Omental fat pad (tissue), 4 donors: Measurements from ENCODE around the gene EPAS1. TPM values are rescaled to one million over a fixed set of nuclear protein-coding genes. Genes with fewer than 3 reads are reported as not detected.

Experiments used
- ATAC-seq: fragments of 150-250 bp; one replicate; pipeline ENCODE4 v1.9.1; 2016; ENCODE audit warnings: mild to moderate bottlenecking, moderate library complexity; ENCODE audit not compliant: low FRiP score
- DNase-seq: peaks from one replicate; pipeline ENCODE4 v3.0.0-alpha.2; 2019; ENCODE audit warnings: low spot score
- small RNA-seq: library from RNA; depleted of rRNA; stranded (forward); fragments of <200 nt; gene quantifications from one replicate; pipeline ENCODE3, GENCODE V24; 2016
- total RNA-seq, 4 donors: library from RNA; depleted of rRNA; stranded (reverse); fragments of >200 nt; gene quantifications; one replicate each; pipeline ENCODE4 v1.1.0, GENCODE V29; 2016
- TF ChIP-seq, protein P1 (sequence below), 3 donors: fragments of 450-650 bp; IDR thresholded peaks; one replicate each; pipeline ENCODE4 v1.5.1; 2016 to 2017; ENCODE audit warnings: antibody characterized with exemption in 3 of 3, mild to moderate bottlenecking in 3 of 3, moderate library complexity in 2 of 3

Gene EPAS1
- total RNA-seq, 4 donors from 2014 or later: 292 to 980 (median 435) TPM

DNA sequence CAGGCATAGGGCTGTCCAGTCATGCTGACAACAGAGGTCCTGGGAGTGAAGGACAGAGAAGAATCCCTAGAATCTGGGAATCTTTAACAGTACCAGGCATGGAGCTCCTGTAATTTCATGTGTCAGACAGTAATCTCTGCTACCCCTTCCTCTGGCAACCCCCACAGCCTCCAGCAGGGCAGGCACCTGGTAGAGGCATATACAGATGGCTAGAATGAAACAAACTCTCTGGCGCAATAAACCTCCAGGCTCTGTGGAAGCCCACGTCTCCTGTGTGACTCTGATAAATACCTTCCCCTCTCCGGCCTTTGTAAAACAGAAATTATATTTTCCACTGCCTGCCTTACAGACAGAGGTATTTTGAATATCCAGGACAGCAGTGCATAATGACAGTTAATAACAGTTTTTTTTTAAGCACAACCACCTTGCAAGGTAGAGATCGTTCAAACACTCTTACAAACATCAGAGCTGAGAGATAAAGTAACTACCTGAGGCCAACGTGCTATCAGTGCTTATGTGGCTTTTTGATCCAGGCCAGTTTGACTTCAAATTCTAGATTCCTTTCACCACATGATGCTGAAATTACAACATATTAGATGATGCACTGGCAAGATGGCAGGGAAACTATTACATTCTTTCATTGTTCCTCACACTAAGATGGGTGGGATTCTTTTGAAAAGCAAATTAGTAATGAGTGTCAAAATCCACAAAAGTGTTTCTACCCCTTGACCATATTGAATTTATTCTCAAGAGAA is 134.5 kb downstream of the EPAS1 start:
- TF ChIP-seq, protein P1, sequence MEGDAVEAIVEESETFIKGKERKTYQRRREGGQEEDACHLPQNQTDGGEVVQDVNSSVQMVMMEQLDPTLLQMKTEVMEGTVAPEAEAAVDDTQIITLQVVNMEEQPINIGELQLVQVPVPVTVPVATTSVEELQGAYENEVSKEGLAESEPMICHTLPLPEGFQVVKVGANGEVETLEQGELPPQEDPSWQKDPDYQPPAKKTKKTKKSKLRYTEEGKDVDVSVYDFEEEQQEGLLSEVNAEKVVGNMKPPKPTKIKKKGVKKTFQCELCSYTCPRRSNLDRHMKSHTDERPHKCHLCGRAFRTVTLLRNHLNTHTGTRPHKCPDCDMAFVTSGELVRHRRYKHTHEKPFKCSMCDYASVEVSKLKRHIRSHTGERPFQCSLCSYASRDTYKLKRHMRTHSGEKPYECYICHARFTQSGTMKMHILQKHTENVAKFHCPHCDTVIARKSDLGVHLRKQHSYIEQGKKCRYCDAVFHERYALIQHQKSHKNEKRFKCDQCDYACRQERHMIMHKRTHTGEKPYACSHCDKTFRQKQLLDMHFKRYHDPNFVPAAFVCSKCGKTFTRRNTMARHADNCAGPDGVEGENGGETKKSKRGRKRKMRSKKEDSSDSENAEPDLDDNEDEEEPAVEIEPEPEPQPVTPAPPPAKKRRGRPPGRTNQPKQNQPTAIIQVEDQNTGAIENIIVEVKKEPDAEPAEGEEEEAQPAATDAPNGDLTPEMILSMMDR (IDR thresholded peaks at IDR 0.05): no peak
- DNase-seq (no peak), ATAC-seq (no peak)

DNA sequence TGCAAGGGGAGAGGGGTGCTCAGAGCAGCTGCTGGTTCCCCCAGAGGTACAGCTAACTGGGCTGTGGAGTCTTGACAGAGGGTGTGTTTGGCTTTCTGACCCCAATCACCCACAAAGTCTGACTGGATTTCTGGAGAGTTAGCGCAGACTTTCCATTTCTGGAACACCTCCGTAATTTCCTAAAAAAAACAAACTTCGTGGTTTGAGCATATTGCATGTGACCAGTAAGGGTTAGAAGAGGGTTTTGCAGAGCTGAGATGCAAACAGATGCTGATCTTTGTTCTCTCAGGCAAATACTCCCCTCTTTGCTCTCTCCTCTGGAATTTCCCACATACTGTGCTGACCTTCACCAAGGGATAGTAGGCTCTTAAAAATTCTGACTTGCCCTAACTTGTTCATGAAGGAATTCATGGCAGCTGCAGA is 137.7 kb downstream of the EPAS1 start:
- TF ChIP-seq, protein P1 (IDR thresholded peaks at IDR 0.05): no peak
- ATAC-seq (no peak), DNase-seq (no peak)

DNA sequence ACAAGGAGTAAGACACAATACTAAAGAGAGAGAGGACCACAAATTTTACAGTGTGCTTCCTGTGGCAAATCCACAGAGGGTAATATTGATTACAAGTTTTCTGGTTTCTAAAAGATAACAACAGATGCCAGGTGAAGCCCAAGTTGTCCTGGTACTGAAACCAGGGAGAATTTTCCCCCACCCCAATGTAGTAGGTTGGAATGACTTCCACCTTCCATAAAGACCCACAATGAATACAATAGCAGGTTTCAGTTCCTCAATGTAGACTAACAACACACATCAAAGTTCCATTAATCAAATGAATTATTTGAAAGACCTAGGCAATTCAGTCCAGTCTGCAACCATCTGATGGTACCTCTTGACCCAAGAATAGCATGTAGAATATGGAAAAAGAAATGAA is 138.1 kb downstream of the EPAS1 start:
- DNase-seq (no peak), ATAC-seq (no peak)
- TF ChIP-seq, protein P1 (IDR thresholded peaks at IDR 0.05): no peak

DNA sequence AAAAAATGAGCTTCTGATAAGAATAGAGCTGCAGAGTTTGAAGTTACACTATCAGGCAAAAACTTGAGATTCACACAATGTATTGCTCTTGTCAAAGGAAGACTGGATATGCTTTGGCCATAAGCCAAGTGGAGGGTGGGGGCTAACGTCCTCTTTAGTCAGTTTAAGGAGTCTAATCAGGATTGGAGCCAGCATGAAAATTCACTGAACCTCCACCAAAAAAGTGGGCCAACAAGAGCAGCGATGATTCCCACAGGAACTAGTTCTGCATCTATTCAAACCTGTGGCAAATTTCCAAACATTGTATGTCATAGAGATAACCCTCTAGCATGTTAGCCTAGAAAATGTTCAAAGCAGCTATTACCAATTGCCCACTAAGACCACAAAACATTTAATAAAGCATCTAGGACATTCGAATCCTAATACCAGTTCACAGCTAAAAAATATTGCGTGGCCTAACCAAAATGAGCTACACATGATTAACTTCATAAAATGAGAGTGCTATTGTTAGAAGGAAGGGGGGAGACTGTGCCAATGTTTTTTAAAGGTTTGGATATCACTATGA is 138.7 kb downstream of the EPAS1 start:
- no peak for DNase-seq
- TF ChIP-seq, protein P1 (IDR thresholded peaks at IDR 0.05): no peak

More for the DNA sequence above, 138.7 kb downstream of the EPAS1 start:
- no peak for ATAC-seq

Small RNA genes within 50 kb of the gene (small RNA-seq; reads per million reads assigned to genes)
- not detected for gene RF00017

Other genes starting within 250 kb of the EPAS1 start
- gene TMEM247, start 182.2 kb downstream of the EPAS1 start, total RNA-seq: not detected
- 100 to 1,000 TPM; 154 to 310 (median 195) TPM for gene RHOQ, start 245.1 kb downstream of the EPAS1 start, total RNA-seq
- gene ATP6V1E2, start 245.2 kb downstream of the EPAS1 start, total RNA-seq: 1 to 10 TPM; 4.2 to 5.7 (median 5.3) TPM